CD1c-positive myeloid dendritic cell (primary cell): ENCODE measurements around the gene ACADM.
"Not testable (repeated sequence)": the region's sequence is repeated elsewhere in the genome, so short reads cannot be mapped to it uniquely, and the experiment has no call there.

ENCODE experiments used
- DNase-seq: peaks from one replicate; pipeline ENCODE4 v3.0.0-alpha.2; 2016; ENCODE audit errors: extremely low spot score

The ACADM gene

GRCh38 chr1:75794382-75794781 lies 69.9 kb downstream of the ACADM start:
- DNase-seq = no peak

- DNase-seq = no peak
Observed at GRCh38 chr1:75795703-75796193, 71.2 kb downstream of the ACADM start.

GRCh38 chr1:75796376-75797272 lies 72.1 kb downstream of the ACADM start, which contains the start of gene MSH4:
TSS of gene MSH4 (plus strand) at chr1:75796882. CDS start at chr1:75796986, 104 bp downstream.
- DNase-seq = no peak

DNA sequence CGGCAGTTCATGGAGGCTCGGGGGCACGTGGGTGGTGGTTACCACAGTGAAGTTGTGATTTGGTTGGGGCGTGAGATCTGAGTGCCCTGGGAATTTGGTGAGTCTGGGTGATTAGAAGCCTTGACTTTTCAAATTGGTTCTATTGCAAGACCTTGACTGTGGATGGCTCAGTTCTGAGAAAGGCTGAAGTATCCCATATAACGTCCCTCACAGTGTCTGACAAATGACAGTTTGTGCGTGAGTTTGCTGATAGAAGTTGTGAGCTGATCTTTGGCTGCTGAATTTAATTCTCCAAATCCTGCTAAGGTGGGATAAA lies 72.7 kb downstream of the ACADM start:
- no peak for DNase-seq

DNA sequence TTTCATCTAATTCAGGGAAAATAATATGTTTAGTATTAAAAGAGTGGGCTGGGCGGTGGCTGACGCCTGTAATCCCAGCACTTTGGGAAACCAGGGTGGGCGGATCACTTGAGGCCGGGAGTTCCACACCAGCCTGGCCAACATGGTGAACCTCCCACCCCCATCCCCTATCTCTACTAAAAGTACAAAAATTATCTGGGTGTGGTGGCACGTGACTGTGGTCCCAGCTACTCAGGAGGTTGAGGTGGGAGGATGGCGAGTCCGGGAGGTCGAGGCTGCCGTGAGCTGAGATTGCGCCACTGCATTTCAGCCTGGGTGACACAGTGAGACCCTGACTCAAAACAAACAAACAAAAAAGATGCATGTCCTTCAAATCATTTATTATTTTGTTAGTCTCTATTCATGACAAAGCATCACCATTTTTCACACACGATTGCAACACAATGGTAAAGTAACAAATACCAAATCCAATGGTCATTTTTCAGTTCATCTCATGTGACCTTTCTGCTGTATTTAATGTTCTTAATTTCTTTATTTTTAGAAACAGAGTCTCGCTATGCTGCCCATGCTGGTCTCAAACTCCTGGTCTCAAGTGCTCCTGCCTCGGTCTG lies 73.2 kb downstream of the ACADM start:
- no peak for DNase-seq

DNA sequence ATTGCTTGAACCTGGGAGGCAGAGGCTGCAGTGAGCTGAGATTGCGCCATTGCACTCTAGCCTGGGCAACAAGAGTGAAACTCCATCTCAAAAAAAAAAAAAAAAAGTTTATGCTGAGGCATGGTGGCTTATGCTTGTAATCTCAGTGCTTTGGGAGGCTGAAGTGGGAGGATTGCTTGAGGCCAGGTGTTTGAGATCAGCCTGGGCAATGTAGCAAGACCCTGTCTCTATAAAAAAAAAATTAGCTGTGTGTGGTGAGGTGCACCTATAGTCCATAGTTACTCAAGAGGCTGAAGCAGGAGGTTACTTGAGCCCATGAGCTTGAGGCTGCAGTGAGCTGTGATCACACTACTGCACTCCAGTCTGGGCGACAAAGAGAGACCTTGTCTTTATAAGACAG lies 77.0 kb downstream of the ACADM start:
- DNase-seq = not testable (repeated sequence)

DNA sequence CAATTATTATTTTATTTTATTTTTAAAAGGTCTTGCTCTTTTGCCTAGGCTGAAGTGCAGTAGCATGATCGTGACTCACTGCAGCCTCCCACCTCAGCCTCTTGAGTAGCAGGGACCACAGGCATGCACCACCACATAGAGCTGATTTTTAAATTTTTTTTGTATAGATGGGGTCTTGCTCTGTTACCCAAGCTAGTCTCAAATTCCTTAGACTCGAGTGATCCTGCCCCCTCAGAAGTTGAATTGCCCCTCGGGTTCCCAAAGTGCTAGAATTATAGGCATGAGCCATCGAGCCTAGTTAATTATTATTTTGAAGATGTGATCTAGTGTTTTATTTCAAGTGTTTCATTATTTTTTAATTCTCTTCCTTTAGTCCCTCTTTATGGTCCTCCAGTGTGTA lies 84.4 kb downstream of the ACADM start:
- DNase-seq = no peak

DNA sequence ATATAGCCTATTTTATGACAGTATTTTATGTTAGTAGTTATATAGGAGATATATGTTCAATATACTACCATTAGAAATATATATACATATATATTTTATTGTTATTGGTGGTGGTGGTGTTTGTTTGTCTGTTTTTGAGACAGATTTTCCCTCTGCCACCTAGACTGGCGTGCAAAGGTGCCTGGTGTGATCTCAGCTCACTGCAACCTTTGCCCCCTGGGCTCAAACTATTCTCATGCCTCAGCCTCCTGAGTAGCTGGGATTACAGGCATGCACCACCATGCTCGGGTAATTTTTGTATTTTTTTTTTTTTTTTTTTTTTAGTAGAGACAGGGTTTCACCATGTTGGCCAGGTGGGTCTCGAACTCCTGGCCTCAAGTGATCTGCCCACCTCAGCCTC lies 85.6 kb downstream of the ACADM start:
- DNase-seq = not testable (repeated sequence)

GRCh38 chr1:75811211-75811981 lies 86.9 kb downstream of the ACADM start:
- no peak for DNase-seq

- DNase-seq = no peak
Observed at GRCh38 chr1:75812065-75812464, 87.6 kb downstream of the ACADM start.
